HepG2 (cell line): Measurements from ENCODE around the gene ZNF217.
"Not testable (repeated sequence)": the region's sequence is repeated elsewhere in the genome, so short reads cannot be mapped to it uniquely, and the experiment has no call there.

Experiments used
- KDM1A ChIP-seq: IDR thresholded peaks from 2 replicates; pipeline ENCODE4 v1.6.1; 2016; ENCODE audit warnings: missing compliant biosample characterization
- SMARCC2 ChIP-seq: fragments of 450-650 bp; IDR thresholded peaks from 2 replicates; pipeline ENCODE4 v1.6.1; 2017; ENCODE audit warnings: antibody characterized with exemption, mild to moderate bottlenecking
- ZNF121 ChIP-seq: sonication (generic); formaldehyde crosslinking; IDR thresholded peaks from 2 replicates; pipeline ENCODE4 v1.5.0; 2020; ENCODE audit warnings: mild to moderate bottlenecking, missing genetic modification reagents

GRCh38 chr20:53585910-53586309 lies 7.7 kb downstream of the ZNF217 start:
- TF ChIP-seq ZNF121 (CRISPR knock-in tag); SMARCC2; KDM1A (CRISPR knock-in tag): not testable (repeated sequence)
